Liver (tissue), 9 donors: Measurements from ENCODE around the gene NFIX. TPM values are rescaled to one million over a fixed set of nuclear protein-coding genes. Genes with fewer than 3 reads are reported as not detected.
A peak's percentile ranks its signal among the peaks of the same experiment; 100 is the strongest.

ENCODE experiments used
- DNase-seq: peaks from one replicate; pipeline ENCODE4 v3.0.0-alpha.2; 2017; ENCODE audit warnings: low spot score
- H3K27ac ChIP-seq, 2 donors: one replicate each; pipeline ENCODE4 v1.7.0; 2013; ENCODE audit warnings: inconsistent platforms in 2 of 2, low read length in 2 of 2, control low read depth in 1 of 2, low read depth in 1 of 2, mild to moderate bottlenecking in 1 of 2
- H3K27me3 ChIP-seq, 4 donors: one replicate each; pipeline versions ENCODE4 v1.6.1 to v1.7.0; 2013; ENCODE audit warnings: low read length in 3 of 4, inconsistent platforms in 1 of 4, mild to moderate bottlenecking in 1 of 4, moderate library complexity in 1 of 4; ENCODE audit not compliant: control insufficient read depth in 4 of 4, insufficient read depth in 4 of 4
- H3K36me3 ChIP-seq, 4 donors: one replicate each; pipeline versions ENCODE4 v1.6.1 to v1.7.0; 2013; ENCODE audit warnings: low read length in 3 of 4, mild to moderate bottlenecking in 3 of 4, low read depth in 1 of 4, moderate library complexity in 1 of 4; ENCODE audit not compliant: control insufficient read depth in 4 of 4, insufficient read depth in 3 of 4
- H3K4me1 ChIP-seq, 4 donors: one replicate each; pipeline versions ENCODE4 v1.6.1 to v1.7.0; 2013; ENCODE audit warnings: low read length in 3 of 4, mild to moderate bottlenecking in 3 of 4, moderate library complexity in 1 of 4; ENCODE audit not compliant: control insufficient read depth in 4 of 4, insufficient read depth in 4 of 4
- H3K4me3 ChIP-seq, 3 donors: one replicate each; pipeline versions ENCODE4 v1.6.1 to v1.7.0; 2013; ENCODE audit warnings: low read length in 3 of 3, control low read depth in 1 of 3, low read depth in 1 of 3, mild to moderate bottlenecking in 1 of 3
- H3K9ac ChIP-seq, 2 donors: one replicate each; pipeline ENCODE4 v1.7.0; 2013; ENCODE audit warnings: low read length in 2 of 2, mild to moderate bottlenecking in 2 of 2, moderate library complexity in 2 of 2, control low read depth in 1 of 2, low read depth in 1 of 2
- H3K9me3 ChIP-seq, 4 donors: one replicate each; pipeline versions ENCODE4 v1.6.1 to v1.7.0; 2013; ENCODE audit warnings: low read length in 3 of 4; ENCODE audit not compliant: control insufficient read depth in 4 of 4
- ATF3 ChIP-seq: IDR thresholded peaks from 2 replicates; pipeline ENCODE4 v1.6.1; 2016; ENCODE audit warnings: antibody characterized with exemption
- EGR1 ChIP-seq, 2 donors: IDR thresholded peaks; 2 replicates each; pipeline ENCODE4 v1.6.1; 2016 to 2018; ENCODE audit warnings: antibody characterized with exemption in 2 of 2, low read depth in 2 of 2
- FOXA1 ChIP-seq: IDR thresholded peaks from 2 replicates; pipeline ENCODE4 v1.6.1; 2016; ENCODE audit warnings: antibody characterized with exemption
- FOXA2 ChIP-seq: IDR thresholded peaks from 2 replicates; pipeline ENCODE4 v1.6.1; 2016; ENCODE audit warnings: antibody characterized with exemption
- GABPA ChIP-seq, 2 donors: IDR thresholded peaks in 1 of 2; conservative IDR thresholded peaks in 1 of 2; 2 replicates each; pipeline ENCODE4 v1.6.1; 2016; ENCODE audit warnings: antibody characterized with exemption in 2 of 2, mild to moderate bottlenecking in 1 of 2, moderate library complexity in 1 of 2
- HNF4A ChIP-seq, 2 donors: conservative IDR thresholded peaks; 2 replicates each; pipeline ENCODE4 v1.6.1; 2016; ENCODE audit warnings: antibody characterized with exemption in 2 of 2, mild to moderate bottlenecking in 2 of 2
- MAX ChIP-seq: IDR thresholded peaks from 2 replicates; pipeline ENCODE4 v1.6.1; 2016; ENCODE audit warnings: antibody characterized with exemption
- NR2F2 ChIP-seq: IDR thresholded peaks from 2 replicates; pipeline ENCODE4 v1.6.1; 2016; ENCODE audit warnings: antibody characterized with exemption
- REST ChIP-seq: IDR thresholded peaks from 2 replicates; pipeline ENCODE4 v1.6.1; 2016; ENCODE audit warnings: antibody characterized with exemption, mild to moderate bottlenecking
- RXRA ChIP-seq, 2 donors: IDR thresholded peaks; 2 replicates each; pipeline ENCODE4 v1.6.1; 2017 to 2018; ENCODE audit warnings: antibody characterized with exemption in 2 of 2, mild to moderate bottlenecking in 1 of 2
- SP1 ChIP-seq: IDR thresholded peaks from 2 replicates; pipeline ENCODE4 v1.6.1; 2018; ENCODE audit warnings: antibody characterized with exemption, mild to moderate bottlenecking
- TAF1 ChIP-seq: conservative IDR thresholded peaks from 2 replicates; pipeline ENCODE4 v1.6.1; 2016; ENCODE audit warnings: antibody characterized with exemption, mild to moderate bottlenecking
- YY1 ChIP-seq: IDR thresholded peaks from 2 replicates; pipeline ENCODE4 v1.6.1; 2016; ENCODE audit warnings: antibody characterized with exemption, mild to moderate bottlenecking
- ZBTB33 ChIP-seq: IDR thresholded peaks from 2 replicates; pipeline ENCODE4 v1.6.1; 2016; ENCODE audit warnings: antibody characterized with exemption
- WGBS: extraction: QIAGEN DNeasy Blood & Tissue Kit; methylation state at CpG from one replicate; pipeline ENCODE4 v1.1.7; 2013; 5-methylcytosine and 5-hydroxymethylcytosine counted together
- polyA plus RNA-seq, 2 donors: library from polyadenylated mRNA; stranded (reverse) in 1 of 2; unstranded in 1 of 2; fragments of 200-250 nt in 1 of 2; fragments of >200 nt in 1 of 2; fragmentation: Nextera tagmentation in 1 of 2; extraction: Ambion mirVana in 1 of 2; gene quantifications; one replicate each; pipeline versions ENCODE4 v1.2.1 to v1.2.3, GENCODE V29; 2013 to 2015
- total RNA-seq, 2 donors: library from RNA; depleted of rRNA; stranded (reverse); fragments of >200 nt; gene quantifications; one replicate each; pipeline ENCODE4 v1.2.3, GENCODE V29; 2014
- donor health status: healthy.
- donor health status: healthy.
- donor health status: healthy.
- donor health status: healthy.
- donor health status: healthy.

The NFIX gene
- total and polyA plus RNA-seq, 4 donors: 3.3 to 18.4 (median 12.6) TPM

- H3K9me3 ChIP-seq: no peaks in the 10 kb centered on the region
- H3K4me3 ChIP-seq: peak overlapping the region in 1 of 3 donors; percentile 33
- H3K27ac ChIP-seq: peak overlapping the region; percentile 50 to 63
- no peak overlapping the region for H3K9ac ChIP-seq
- WGBS: 52% methylated on average over 41 of the region's 41 CpGs
- no peaks in the 10 kb centered on the region for H3K27me3 ChIP-seq
- no peak for TF ChIP-seq SP1
- TF ChIP-seq MAX: no peak
- no peak for TF ChIP-seq TAF1
- no peak for DNase-seq
- peaks cover 11 to 50% (median 25%) of the 10 kb centered on the region in 4 donors for H3K4me1 ChIP-seq
- peaks cover 0 to 3% (median 0%) of the 10 kb centered on the region in 4 donors for H3K36me3 ChIP-seq
Observed at GRCh38 chr19:13001502-13002165, 6.4 kb downstream of the NFIX start.

GRCh38 chr19:13002166-13002898 is 7.1 kb downstream of the NFIX start:
- H3K27ac ChIP-seq: peak overlapping the region; percentile 50 to 63
- peaks cover 14 to 49% (median 26%) of the 10 kb centered on the region in 4 donors for H3K4me1 ChIP-seq
- 46% methylated on average over 29 of the region's 29 CpGs for WGBS
- peak overlapping the region in 1 of 3 donors; percentile 33 for H3K4me3 ChIP-seq
- peaks cover 0 to 3% (median 0%) of the 10 kb centered on the region in 4 donors for H3K36me3 ChIP-seq
- DNase-seq: no peak
- no peak overlapping the region for H3K9ac ChIP-seq
- H3K9me3 ChIP-seq: no peaks in the 10 kb centered on the region
- H3K27me3 ChIP-seq: no peaks in the 10 kb centered on the region
- TF ChIP-seq YY1 (no peak), MAX (no peak), FOXA1 (no peak), SP1 (no peak), NR2F2 (no peak), ATF3 (no peak), ZBTB33 (no peak), GABPA (IDR thresholded peaks at IDR 0.05 in 1 of 2, conservative IDR thresholded peaks at IDR 0.05 in 1 of 2) (no peak), TAF1 (no peak), REST (no peak), FOXA2 (no peak), RXRA (IDR thresholded peaks at IDR 0.05) (no peak), EGR1 (IDR thresholded peaks at IDR 0.05; ENCODE audit: low read depth in 2 of 2) (no peak), HNF4A (conservative IDR thresholded peaks at IDR 0.05) (no peak)
